VCaP (cell line): ENCODE data around the gene BRD7.

Experiments
- H3K27ac ChIP-seq: fragments of 450-650 bp; 2 replicates; pipeline ENCODE4 v1.5.1; 2017
- CTCF ChIP-seq: fragments of 450-650 bp; conservative IDR thresholded peaks from 2 replicates; pipeline ENCODE4 v1.5.1; 2017; ENCODE audit warnings: mild to moderate bottlenecking, moderate library complexity

Gene BRD7

GRCh38 chr16:50303605-50304466 lies 65.0 kb downstream of the BRD7 start:
- H3K27ac ChIP-seq, result no peak overlapping the region
- TF ChIP-seq CTCF, result no peak

- no peak overlapping the region for H3K27ac ChIP-seq
- no peak for TF ChIP-seq CTCF
Measured at GRCh38 chr16:50303041-50303604, 65.7 kb downstream of the BRD7 start.

GRCh38 chr16:50302472-50303005 lies 66.2 kb downstream of the BRD7 start:
- H3K27ac ChIP-seq, result no peak overlapping the region
- TF ChIP-seq CTCF, result no peak

GRCh38 chr16:50301626-50302471 lies 66.9 kb downstream of the BRD7 start:
- no peak for TF ChIP-seq CTCF
- no peak overlapping the region for H3K27ac ChIP-seq

GRCh38 chr16:50300942-50301625 lies 67.7 kb downstream of the BRD7 start:
- H3K27ac ChIP-seq, result no peak overlapping the region
- no peak for TF ChIP-seq CTCF

GRCh38 chr16:50299508-50300105 lies 69.2 kb downstream of the BRD7 start:
- TF ChIP-seq CTCF, result no peak
- H3K27ac ChIP-seq, result no peak overlapping the region
